NAMALWA (cell line): Measurements from ENCODE around the gene STARD10.
"Not testable (repeated sequence)": the region's sequence is repeated elsewhere in the genome, so short reads cannot be mapped to it uniquely, and the experiment has no call there.

ENCODE experiments used
- DNase-seq: peaks from one replicate; pipeline ENCODE4 v3.0.0-alpha.2; 2015; ENCODE audit warnings: low spot score

STARD10 gene

DNA sequence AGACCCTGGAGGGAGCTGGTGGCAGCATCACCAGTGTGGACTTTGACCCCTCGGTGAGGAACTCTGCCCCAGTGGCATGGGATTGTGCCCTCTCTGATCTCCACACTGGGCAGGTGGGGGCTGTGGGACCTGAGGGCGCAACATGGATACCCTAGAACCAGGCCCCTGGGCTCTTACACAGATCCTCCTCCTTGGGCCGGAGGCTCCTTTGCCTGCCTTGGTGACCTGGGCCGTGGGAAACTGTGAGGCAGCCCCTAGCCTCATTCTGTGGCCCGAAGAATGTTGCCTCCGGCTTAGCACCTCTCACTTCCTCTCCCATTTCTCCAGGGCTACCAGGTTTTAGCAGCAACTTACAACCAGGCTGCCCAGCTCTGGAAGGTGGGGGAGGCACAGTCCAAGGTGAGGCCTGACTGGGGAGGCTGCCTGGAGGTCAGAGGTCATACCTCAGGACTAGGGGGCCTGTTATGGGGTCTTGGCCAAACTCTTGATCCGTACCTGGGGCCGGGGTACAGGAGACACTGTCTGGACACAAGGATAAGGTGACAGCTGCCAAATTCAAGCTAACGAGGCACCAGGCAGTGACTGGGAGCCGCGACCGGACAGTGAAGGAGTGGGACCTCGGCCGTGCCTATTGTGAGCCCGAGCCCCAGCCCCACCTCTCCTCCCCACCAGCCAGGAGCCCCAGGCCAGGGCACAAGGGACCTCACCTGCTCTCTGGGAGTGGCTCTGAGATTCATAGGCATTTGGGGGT, 32.5 kb upstream of the STARD10 start:
- no peak for DNase-seq

GRCh38 chr11:72825661-72826060, 31.8 kb upstream of the STARD10 start:
- DNase-seq, result no peak

GRCh38 chr11:72824811-72825505, 31.1 kb upstream of the STARD10 start:
- DNase-seq, result no peak

GRCh38 chr11:72824020-72824419, 30.2 kb upstream of the STARD10 start:
- DNase-seq, result no peak

DNA sequence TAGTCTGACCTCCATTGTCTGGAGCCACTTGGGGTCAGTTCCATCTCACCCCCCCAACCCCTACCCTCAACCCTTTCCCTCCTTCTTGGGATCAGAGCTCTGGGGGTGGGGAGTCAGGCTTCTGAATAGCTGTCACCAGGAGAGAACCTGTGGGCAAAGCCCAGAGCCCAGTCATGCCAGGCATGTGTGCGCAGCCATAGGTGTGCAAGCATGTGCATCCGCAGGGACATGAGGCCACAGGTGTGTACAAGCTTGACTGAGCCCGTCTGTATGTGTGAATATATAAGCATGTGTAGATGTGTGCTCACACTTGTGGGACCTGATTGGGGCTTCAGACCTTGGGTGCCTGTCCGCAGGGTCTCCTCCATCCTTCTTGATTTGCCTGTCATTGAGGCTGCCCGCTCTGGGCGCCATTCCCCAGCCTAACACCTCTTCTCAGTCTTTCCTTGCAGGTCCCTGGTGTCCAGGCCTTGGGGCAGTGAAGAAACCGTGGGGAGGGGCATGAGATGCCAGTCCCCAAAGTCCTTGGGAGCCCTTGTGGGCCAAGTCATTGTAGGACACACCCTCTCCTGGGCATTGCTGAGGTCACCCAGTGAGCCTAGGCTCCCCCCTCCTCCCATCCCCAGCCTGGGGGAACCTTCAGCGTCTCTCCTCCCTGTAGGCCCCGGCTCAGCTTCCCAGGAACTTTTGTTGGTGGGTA, 29.4 kb upstream of the STARD10 start:
- DNase-seq, result peak; percentile 20

DNA sequence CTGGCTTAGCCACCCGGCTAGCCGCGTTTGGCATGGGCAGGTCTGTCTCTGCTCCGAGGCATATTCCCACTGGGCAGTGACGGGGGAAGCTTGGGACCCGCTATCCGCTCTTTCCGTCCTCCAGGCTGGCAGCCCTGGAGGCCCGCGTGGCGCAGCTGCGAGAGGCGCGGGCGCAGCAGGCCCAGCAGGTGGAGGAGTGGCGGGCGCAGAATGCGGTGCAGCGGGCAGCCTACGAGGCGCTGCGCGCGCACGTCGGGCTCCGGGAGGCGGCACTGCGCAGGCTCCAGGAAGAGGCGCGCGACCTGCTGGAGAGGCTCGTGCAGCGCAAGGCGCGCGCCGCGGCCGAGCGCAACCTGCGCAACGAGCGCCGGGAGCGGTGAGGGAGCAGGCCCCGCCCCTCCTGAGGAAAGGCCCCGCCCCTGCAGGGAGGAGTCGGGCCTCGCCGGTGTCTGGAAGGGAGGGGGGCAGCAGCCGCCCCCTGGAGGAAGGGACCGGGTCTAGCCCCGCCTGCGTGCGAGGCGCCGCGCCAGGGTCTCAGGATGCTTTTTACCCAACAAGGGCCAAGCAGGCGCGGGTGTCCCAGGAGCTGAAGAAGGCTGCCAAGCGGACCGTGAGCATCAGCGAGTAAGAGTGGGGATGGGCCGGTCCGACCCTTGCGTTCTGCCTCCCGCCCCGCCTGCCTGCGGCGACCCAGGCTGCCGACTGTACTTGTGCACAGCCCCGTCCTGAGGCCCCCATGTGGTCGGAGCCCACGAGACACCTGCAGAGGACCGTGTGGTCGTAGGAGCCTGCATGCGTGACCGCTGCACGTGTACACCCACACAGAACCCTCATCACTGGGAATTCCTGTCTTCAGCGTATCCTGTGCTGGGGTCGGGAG, 28.3 kb upstream of the STARD10 start:
- DNase-seq, result peak; percentile 87

DNA sequence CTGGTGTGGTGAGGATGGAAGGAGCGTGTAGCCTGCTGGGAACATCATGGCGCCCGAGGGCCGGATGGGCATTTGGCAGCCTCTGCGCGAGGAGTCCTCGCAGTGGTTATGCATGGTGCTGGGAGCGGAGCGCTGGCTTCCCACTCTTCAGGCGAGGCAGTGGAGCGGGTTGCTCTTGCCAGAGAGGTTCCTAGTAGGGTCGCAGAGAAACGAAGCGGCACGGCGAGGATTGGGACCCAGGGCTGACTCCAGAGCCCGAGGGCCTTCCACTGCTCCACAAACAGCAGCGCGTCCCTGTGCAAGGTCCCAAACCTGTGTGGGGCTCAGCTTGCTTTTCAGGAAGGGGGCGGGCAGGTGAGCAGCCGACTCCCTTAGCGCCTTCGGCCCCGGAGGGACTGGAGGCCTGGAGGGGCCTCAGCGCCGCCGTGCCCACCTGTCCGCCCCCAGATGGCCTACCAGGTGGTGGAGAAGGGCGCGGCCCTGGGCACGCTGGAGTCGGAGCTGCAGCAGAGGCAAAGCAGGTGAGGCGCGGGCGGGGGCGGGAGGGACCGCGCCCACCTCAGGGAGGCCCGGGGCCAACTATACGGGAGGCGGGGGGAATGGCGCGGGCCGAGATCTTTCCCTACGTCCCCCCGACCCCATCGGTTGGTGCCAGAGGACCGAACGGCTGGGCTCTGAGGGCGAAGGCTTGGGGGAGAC, 27.5 kb upstream of the STARD10 start:
- DNase-seq, result no peak

DNA sequence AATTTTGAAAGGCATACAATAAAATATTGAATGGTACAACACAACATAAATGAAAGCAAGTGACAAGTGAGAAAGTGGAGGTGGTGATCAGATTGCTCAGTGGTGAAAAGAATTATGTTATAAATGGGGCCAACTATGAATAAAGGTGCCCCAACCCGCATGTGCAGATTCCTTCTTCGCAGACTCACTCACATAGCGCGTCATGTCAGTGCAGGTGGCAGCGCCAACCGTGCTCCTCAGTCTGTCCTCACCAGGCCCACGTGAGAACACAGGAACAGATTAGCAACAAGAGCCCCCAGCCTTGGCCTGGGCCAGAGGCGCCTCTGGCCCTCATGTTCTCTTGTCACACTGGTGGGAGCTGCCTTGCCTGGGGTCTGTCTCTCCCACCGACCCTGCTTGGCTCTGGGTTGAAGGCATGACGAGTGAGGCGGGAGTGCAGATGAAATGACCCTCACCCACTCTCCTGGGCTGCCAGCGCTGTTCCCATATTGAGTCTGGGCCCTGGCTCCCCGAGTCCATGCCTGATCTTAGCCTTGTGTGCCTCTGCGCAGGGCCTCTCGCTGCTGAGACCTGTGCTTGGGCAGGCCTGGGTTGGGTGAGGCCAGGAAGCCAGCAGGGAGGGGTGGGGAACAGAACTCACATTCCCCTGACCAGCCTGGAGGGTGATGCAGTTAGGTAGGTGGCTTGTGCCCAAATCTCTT, 26.7 kb upstream of the STARD10 start:
- no peak for DNase-seq

GRCh38 chr11:72818971-72819370, 25.1 kb upstream of the STARD10 start:
- no peak for DNase-seq

- DNase-seq, result no peak
These were observed 24.1 kb upstream of the STARD10 start for GRCh38 chr11:72817966-72818365.

- no peak for DNase-seq
These were observed 22.6 kb upstream of the STARD10 start for GRCh38 chr11:72816404-72816990.

- DNase-seq, result no peak
These were observed 21.3 kb upstream of the STARD10 start for GRCh38 chr11:72815110-72815618.

GRCh38 chr11:72814286-72815109, 20.7 kb upstream of the STARD10 start, which contains the start of gene ATG16L2:
Gene ATG16L2 (plus strand): TSS chr11:72814411. CDS start chr11:72814446, 35 bp downstream.
- peak; percentile 93 for DNase-seq

- DNase-seq, result peak; percentile 69
These were observed 20.0 kb upstream of the STARD10 start for GRCh38 chr11:72813740-72814285.

- peak; percentile 92 for DNase-seq
These were observed 19.3 kb upstream of the STARD10 start for GRCh38 chr11:72812967-72813739.

DNA sequence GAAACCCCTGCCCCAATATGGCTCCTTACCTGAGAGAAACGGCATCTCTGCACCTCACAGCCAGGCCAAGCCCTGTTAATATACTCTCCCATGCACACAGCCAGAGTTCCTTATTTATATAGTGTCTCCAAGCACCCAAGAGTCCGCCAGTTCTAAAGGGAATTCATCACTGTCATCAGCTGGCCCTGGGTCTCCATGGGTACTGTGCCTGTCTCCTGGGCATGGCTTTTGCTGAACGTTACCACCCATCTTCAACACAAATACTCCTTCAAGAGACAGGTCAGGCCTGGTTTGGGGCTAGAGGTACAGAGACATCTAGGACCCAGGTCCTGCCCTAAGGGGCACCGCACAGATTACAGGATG, 18.7 kb upstream of the STARD10 start:
- DNase-seq, result no peak

DNA sequence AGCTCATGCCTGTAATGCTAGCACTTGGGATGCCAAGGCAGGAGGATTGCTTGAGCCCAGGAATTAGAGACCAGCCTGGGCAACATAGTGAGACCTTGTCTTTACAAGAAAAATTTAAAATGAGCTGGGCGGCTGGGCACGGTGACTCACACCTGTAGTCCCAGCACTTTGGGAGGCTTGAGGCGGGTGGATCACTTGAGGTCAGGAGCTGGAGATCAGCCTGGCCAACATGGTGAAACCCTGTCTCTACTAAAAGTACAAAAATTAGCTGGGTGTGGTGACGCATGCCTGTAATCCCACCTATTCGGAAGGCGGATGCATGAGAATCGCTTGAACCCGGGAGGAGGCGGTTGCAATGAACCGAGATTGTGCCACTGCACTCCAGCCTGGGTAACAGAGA, 17.8 kb upstream of the STARD10 start:
- not testable (repeated sequence) for DNase-seq

DNA sequence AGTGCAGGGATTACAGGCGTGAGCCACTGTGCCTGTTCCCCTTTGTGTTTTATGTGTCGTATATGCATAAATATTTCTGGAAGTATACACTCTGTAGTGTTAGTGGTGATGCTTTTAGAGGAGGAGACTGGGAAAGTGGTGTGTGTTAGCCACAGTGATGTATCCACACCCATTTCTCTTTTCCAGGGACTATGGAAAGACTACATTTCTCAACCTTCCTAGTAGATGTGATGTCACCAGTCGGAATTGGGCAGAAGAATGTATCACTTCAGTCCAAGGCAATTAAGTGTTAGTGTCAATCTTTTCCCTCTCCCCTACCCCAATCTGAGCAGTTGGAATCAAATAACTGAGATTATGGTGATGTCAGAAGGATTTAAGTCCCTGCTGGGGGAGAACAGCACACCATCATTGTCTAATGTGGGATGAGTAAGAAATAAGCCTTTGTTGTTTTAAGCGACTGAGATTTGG, 14.5 kb upstream of the STARD10 start:
- no peak for DNase-seq
